AG09309 (cell line): Measurements from ENCODE around the gene AP2A2.
"Not testable (repeated sequence)": the region's sequence is repeated elsewhere in the genome, so short reads cannot be mapped to it uniquely, and the experiment has no call there.

Experiments
- DNase-seq: peaks from one replicate; pipeline ENCODE4 v3.0.0-alpha.2; 2010; ENCODE audit warnings: low read depth
- H3K4me3 ChIP-seq: 2 replicates; pipeline ENCODE4 v1.5.1; 2011; ENCODE audit warnings: mild to moderate bottlenecking, low read depth, low read length, moderate library complexity; ENCODE audit not compliant: control insufficient read depth
- TF ChIP-seq, protein P1 (sequence below): IDR thresholded peaks from 2 replicates; pipeline ENCODE4 v1.5.1; 2011; ENCODE audit warnings: mild to moderate bottlenecking, low read depth, low read length, inconsistent platforms; ENCODE audit not compliant: insufficient read depth, control insufficient read depth; ENCODE audit errors: missing control alignments

The AP2A2 gene

DNA sequence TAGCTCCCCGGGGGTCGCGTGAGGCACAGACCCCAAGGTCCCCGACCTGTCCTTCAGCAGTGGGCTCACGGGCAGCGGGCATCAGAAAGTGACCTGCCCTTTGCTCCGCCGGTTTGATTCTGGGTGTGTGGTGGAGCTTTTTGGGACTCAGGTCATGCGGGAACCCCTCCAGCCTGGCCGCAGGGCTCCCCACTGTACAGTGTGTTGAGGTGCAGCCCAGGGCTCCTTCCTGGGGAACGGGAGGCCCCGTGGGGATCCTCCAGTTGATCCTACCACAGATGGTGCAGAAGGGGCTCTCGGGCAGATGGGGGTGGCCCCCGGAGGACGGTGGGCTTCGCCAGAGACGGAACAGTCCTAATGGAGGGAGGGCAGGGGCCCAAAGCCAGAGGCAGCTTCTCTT lies 86.6 kb downstream of the AP2A2 start:
- TF ChIP-seq, protein P1, sequence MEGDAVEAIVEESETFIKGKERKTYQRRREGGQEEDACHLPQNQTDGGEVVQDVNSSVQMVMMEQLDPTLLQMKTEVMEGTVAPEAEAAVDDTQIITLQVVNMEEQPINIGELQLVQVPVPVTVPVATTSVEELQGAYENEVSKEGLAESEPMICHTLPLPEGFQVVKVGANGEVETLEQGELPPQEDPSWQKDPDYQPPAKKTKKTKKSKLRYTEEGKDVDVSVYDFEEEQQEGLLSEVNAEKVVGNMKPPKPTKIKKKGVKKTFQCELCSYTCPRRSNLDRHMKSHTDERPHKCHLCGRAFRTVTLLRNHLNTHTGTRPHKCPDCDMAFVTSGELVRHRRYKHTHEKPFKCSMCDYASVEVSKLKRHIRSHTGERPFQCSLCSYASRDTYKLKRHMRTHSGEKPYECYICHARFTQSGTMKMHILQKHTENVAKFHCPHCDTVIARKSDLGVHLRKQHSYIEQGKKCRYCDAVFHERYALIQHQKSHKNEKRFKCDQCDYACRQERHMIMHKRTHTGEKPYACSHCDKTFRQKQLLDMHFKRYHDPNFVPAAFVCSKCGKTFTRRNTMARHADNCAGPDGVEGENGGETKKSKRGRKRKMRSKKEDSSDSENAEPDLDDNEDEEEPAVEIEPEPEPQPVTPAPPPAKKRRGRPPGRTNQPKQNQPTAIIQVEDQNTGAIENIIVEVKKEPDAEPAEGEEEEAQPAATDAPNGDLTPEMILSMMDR = no peak
- H3K4me3 ChIP-seq = no peak overlapping the region

DNA sequence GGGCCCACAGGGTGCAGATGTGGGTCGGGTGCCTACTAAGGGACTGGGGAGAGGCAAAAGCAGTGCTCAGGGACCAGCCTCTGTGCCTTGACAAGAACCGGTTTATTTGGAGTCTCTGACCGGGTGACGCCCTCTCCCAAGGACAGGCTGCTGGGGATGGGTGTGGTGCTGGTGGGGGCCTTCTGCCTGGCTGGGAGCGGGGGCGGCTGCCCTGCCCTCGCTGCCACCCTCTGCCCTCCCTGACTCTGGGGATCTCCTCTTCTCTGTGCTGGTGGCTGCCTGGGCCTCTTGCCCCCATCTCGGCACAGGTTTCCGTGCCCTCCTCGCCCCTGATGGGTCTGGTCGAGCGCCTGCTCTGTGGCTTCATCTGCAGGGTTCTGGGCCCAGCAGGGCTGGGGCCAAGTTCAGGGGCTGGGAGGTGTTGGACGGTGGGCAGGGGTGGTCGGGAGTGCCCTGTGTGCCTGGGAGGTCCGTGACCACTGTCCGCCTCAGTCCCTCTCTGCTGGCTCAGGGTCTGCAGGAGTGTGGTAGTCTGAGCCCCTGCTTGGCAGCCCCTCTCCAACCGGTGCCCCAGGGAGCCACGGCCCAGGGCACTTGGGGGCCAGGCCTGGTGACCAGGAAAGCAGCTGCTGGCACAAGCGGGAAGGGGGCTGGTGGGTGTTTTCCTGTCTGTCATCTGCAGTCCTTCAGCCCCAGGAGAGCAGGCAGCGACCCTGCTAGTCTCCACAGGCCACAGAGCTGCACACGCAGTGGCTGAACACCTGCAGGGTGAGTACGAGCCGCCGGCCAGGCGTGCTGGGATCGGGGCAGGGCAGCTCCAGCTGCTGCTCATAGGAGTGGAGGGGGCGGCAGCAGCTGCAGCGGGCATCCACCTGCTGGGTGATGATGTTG lies 87.3 kb downstream of the AP2A2 start:
- no peak for DNase-seq
- TF ChIP-seq, protein P1 = no peak
- H3K4me3 ChIP-seq = no peak overlapping the region

More for the DNA sequence above, 86.6 kb downstream of the AP2A2 start:
- DNase-seq = no peak

DNA sequence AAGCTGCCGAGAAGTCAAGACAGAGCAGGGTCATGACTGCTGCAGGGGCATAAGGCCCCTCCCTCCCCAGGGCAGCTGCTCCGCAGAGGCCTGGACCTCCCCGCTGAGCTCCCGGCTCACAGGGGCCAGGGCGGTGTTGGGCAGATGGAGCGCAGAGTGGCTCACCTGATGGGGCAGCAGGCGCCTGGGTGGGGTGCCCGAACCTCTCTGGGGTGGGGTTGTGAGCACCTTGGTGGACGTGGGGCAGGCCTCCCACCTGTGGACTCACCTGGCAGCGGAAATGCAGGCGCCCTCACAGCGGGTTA lies 87.9 kb downstream of the AP2A2 start:
- H3K4me3 ChIP-seq = no peak overlapping the region

DNA sequence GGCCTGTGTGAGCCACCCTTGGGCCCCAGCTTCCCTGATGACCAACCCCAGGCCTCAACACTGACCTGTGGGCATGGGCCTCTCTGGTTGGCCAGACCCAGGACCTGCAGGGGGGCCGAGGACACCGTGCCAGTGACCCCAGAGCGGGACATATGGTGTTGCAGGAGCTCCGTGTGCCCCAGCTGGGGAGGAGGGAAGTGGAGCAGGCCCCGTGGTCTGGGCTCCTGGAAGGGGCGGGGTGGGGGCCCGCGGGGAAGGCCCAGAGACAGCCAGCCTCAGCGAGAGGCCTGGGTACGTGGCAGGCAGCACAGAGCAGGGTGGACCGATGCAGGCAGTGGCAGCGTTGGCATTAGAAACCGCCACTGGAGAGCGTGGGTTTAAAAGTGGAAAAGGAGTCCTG lies 88.6 kb downstream of the AP2A2 start:
- DNase-seq = no peak
- H3K4me3 ChIP-seq = no peak overlapping the region
- TF ChIP-seq, protein P1 = no peak

More for the DNA sequence above, 87.9 kb downstream of the AP2A2 start:
- no peak for DNase-seq
- TF ChIP-seq, protein P1 = no peak

DNA sequence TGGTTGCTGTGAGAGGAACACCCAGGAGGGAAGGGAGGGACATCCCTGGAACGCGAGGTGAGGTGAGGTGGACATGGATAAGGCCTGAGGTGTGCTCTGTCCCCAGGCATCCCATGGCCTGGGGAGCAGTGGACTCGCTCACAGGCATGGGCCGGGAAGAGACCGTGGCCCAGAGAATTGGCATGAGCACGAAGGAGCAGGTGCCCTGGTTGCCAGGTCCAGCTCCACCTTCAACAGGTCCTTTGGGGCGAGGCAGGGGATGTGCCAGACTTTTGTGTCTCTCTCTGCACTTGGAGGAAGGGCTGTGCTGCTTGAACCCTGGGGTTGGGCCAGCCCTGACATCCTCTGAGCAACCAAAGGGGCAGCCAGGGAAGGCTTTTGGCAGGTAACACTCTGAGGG lies 89.4 kb downstream of the AP2A2 start:
- DNase-seq = no peak
- TF ChIP-seq, protein P1 = no peak
- H3K4me3 ChIP-seq = no peak overlapping the region

DNA sequence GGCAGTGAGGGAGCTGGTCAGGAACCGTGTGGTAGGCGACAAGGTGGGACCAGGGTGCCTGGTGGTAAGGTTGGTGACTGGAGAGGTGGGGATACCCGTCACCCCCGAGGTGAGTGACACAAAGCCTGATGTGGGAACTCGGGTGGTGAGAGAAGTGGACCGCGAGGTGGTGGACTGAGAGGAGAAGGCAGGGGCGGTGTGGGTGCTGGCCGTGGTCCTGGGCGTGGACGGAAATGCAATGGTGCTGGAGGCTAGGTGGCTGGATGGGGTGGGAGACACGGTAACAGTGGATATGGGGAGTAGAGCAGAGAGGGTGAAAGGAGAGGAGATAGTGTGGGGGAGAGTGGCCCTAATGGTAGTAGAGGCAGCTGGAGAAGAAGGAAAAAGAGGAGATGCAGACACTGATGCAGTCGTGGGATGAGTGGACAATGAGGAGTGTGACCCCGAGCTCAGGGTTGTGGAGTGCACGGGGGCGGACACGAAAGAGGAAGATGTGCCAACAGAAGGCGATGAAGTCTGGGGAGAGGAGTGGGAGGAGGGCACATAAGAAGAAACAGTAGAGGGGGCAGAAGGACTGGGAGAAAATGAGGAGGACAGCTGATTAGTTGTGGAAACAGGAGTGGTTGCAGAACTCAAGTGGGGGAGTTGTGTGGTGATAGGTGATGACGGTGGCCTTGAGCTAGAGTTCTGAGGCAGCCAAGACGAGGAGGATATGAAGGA lies 90.3 kb downstream of the AP2A2 start:
- TF ChIP-seq, protein P1 = no peak
- no peak overlapping the region for H3K4me3 ChIP-seq
- DNase-seq = no peak

DNA sequence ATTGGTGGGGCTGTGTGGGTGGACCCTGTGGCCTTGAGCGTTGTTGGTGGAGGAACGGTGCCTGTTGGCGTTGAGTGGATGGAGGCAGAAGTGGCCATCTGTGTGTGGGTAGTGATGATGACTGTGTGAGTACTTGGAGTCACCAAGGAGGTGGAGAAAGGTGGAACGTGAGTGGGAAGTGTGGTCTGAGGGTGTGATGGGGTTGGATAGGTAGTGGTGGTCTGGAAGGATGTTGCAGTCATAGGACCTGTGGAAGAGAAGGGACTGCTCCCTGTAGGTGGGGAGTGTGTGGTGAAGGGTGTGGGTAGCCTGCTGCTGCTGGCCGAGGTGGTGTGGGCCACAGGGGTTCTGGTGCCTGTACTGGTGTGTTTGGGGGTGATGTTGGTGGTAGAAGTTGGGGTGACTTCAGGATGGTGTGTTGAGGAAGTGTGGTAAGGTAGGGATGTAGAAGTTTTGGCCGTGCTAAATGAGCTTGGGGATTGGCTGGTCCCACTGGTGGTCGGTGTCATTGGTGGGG lies 91.0 kb downstream of the AP2A2 start:
- H3K4me3 ChIP-seq, DNase-seq: not testable (repeated sequence)
